ENCODE measurements around the gene ADAMTS12. TPM values are rescaled to one million over a fixed set of nuclear protein-coding genes. Genes with fewer than 3 reads are reported as not detected.

Gene ADAMTS12
- total RNA-seq, 1 experiment from 2014 or later = 6.2 TPM

DNA sequence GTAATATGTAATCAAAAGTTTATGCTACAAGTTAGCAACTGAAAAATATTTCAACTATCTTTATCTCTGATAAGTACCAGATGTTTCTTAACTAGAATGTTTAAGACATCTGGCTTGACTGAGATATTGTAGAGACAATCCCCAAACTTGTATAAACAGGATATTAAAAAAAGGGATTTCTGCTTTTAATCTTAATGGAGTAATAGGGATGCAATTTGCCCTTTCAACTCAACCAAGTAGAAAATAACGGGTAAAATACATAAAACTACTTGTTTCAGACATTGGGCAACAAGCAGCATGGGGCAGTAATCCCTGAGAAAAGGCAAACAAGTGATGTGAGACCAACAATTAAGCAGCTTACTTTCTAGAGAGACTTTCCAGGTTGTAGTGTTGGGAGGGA, 9.4 kb upstream of the ADAMTS12 start:
- no peak overlapping the region for H3K4ac ChIP-seq (ENCODE audit: low read depth, low read length)
- H2BK120ac ChIP-seq (ENCODE audit: low read depth, low read length, poor library complexity, severe bottlenecking) = no peak overlapping the region
- no peaks in the 10 kb centered on the region for H3K79me1 ChIP-seq (ENCODE audit: insufficient read depth, low read depth, low read length, poor library complexity, severe bottlenecking)
- no peak overlapping the region for H3K27ac ChIP-seq (ENCODE audit: insufficient read length, low read depth, low read length)
- no peak overlapping the region for H4K5ac ChIP-seq (ENCODE audit: insufficient read length, low read depth, low read length)
- H3K23ac ChIP-seq (ENCODE audit: insufficient read length, low read depth, low read length) = no peak overlapping the region
- H3K9ac ChIP-seq (ENCODE audit: extremely low read depth, insufficient read length, low read length) = no peak overlapping the region
- no peak overlapping the region for H2AK5ac ChIP-seq (ENCODE audit: insufficient read length, low read length)
- no peak overlapping the region for H3K56ac ChIP-seq (ENCODE audit: insufficient read length, low read depth, low read length)
- no peak overlapping the region for H2BK20ac ChIP-seq (ENCODE audit: low read depth, low read length, poor library complexity, severe bottlenecking)
- Mint-ChIP-seq H3K27me3 (ENCODE audit: low read depth) (peaks cover 8% of the 10 kb centered on the region), H3K4me1 (0 out of 4 replicates have a peak, but pooled peaks cover 2 to 3% of the 10 kb centered on the region in 2 experiments), H3K9me3 (peaks cover 16 to 19% of the 10 kb centered on the region in 2 experiments), H3K36me3 (ENCODE audit: insufficient read depth in 1 of 3, low read depth in 3 of 3) (peaks cover 4 to 21% (median 7%) of the 10 kb centered on the region in 3 experiments), H3K27ac (no peak overlapping the region), H3K4me3 (no peak overlapping the region)
- no peak overlapping the region for H3K4me2 ChIP-seq (ENCODE audit: insufficient read depth, insufficient read length, low read length)
- H3K23me2 ChIP-seq (ENCODE audit: insufficient read length, low read depth, low read length, poor library complexity, severe bottlenecking) = no peaks in the 10 kb centered on the region
- no peak overlapping the region for H2BK5ac ChIP-seq (ENCODE audit: insufficient read length, low read length)
- no peak overlapping the region for H3T11ph ChIP-seq (ENCODE audit: low read length)
- no peak overlapping the region for H2BK12ac ChIP-seq (ENCODE audit: insufficient read length, low read depth, low read length)
- H3K4me1 ChIP-seq (ENCODE audit: insufficient read depth, low read length) = no peaks in the 10 kb centered on the region
- no peak overlapping the region for H4K8ac ChIP-seq (replicated peaks; ENCODE audit: insufficient read length, low read depth, low read length)
- TF ChIP-seq, protein P1, sequence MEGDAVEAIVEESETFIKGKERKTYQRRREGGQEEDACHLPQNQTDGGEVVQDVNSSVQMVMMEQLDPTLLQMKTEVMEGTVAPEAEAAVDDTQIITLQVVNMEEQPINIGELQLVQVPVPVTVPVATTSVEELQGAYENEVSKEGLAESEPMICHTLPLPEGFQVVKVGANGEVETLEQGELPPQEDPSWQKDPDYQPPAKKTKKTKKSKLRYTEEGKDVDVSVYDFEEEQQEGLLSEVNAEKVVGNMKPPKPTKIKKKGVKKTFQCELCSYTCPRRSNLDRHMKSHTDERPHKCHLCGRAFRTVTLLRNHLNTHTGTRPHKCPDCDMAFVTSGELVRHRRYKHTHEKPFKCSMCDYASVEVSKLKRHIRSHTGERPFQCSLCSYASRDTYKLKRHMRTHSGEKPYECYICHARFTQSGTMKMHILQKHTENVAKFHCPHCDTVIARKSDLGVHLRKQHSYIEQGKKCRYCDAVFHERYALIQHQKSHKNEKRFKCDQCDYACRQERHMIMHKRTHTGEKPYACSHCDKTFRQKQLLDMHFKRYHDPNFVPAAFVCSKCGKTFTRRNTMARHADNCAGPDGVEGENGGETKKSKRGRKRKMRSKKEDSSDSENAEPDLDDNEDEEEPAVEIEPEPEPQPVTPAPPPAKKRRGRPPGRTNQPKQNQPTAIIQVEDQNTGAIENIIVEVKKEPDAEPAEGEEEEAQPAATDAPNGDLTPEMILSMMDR (conservative IDR thresholded peaks at IDR 0.05) = no peak
- H3K9me3 ChIP-seq (ENCODE audit: control insufficient read depth, low read depth, low read length) = no peaks in the 10 kb centered on the region
- no peak overlapping the region for H4K91ac ChIP-seq (ENCODE audit: insufficient read length, low read depth, low read length)
- no peaks in the 10 kb centered on the region for H3K79me2 ChIP-seq (ENCODE audit: insufficient read depth, low read length)
- H3K14ac ChIP-seq (ENCODE audit: insufficient read depth, low read length) = no peak overlapping the region
- no CpG with 5 or more reads among the region's 1 CpG for WGBS (ENCODE audit: extremely low coverage, insufficient read length, low lambda C conversion rate)
- H3K27me3 ChIP-seq (ENCODE audit: insufficient read depth, low read length) = no peaks in the 10 kb centered on the region
- no peaks in the 10 kb centered on the region for H4K20me1 ChIP-seq (ENCODE audit: control insufficient read depth, insufficient read depth, insufficient read length)
- no peak overlapping the region for H2AFZ ChIP-seq (ENCODE audit: low read length)
- no peak overlapping the region for H2BK15ac ChIP-seq (ENCODE audit: low read depth, low read length)
- no peak overlapping the region for H3K18ac ChIP-seq (ENCODE audit: insufficient read length, low read depth, low read length)
- DNase-seq = no peak

Data from H9 (cell line).